Testis (tissue), 3 donors: ENCODE results near the gene ADRB2. TPM values are rescaled to one million over a fixed set of nuclear protein-coding genes. Genes with fewer than 3 reads are reported as not detected.
"Not testable (repeated sequence)": the region's sequence is repeated elsewhere in the genome, so short reads cannot be mapped to it uniquely, and the experiment has no call there.

Experiments used
- DNase-seq: peaks from one replicate; pipeline ENCODE4 v3.0.0-alpha.2; 2019
- H3K27ac ChIP-seq, 2 donors: fragments of 200-600 bp; sonication (generic); one replicate each; pipeline ENCODE4 v1.5.1; 2019
- H3K27me3 ChIP-seq: fragments of 200-600 bp; sonication (generic); one replicate; pipeline ENCODE4 v1.5.1; 2019
- H3K36me3 ChIP-seq: fragments of 200-600 bp; sonication (generic); one replicate; pipeline ENCODE4 v1.5.1; 2017; ENCODE audit warnings: low read depth; ENCODE audit errors: missing control alignments
- H3K4me1 ChIP-seq: fragments of 200-600 bp; sonication (generic); one replicate; pipeline ENCODE4 v1.5.1; 2019
- H3K4me3 ChIP-seq, 2 donors: fragments of 200-600 bp; sonication (generic); one replicate each; pipeline ENCODE4 v1.5.1; 2017 to 2019
- H3K9me3 ChIP-seq: fragments of 200-600 bp; sonication (generic); one replicate; pipeline ENCODE4 v1.5.1; 2017
- POLR2A ChIP-seq: fragments of 450-650 bp; IDR thresholded peaks from one replicate; pipeline ENCODE4 v1.6.1; 2017; ENCODE audit warnings: antibody characterized with exemption, mild to moderate bottlenecking, moderate library complexity
- WGBS, 2 donors: methylation state at CpG; one replicate each; pipeline ENCODE4 v1.1.5; 2018; 5-methylcytosine and 5-hydroxymethylcytosine counted together
- intact Hi-C: fragments of 100-400 bp; cut with DNase I; formaldehyde crosslinking; loops from one replicate; pipeline ENCODE4 v1.15.1; 2023; ENCODE audit warnings: low total_unique reads
- polyA plus RNA-seq: library from polyadenylated mRNA; stranded (reverse); fragments of 350-450 nt; fragmentation: Illumina TruSeq; extraction: RNeasy Lipid Tissue Mini Kit (QIAGEN cat#74804); gene quantifications from one replicate; pipeline ENCODE4 v1.2.3, GENCODE V29; 2014; ENCODE audit warnings: low read depth, low replicate concordance; ENCODE audit not compliant: insufficient read depth
- total RNA-seq, 2 donors: library from RNA; depleted of rRNA; stranded (reverse); fragments of >200 nt; gene quantifications; one replicate each; pipeline ENCODE4 v1.2.3, GENCODE V29; 2016
- TF ChIP-seq, protein P1 (sequence below), 3 experiments: fragments of 450-650 bp in 2 of 3; fragments of 200-600 bp in 1 of 3; sonication (generic) in 1 of 3; IDR thresholded peaks; one replicate each; pipeline ENCODE4 v1.5.1; 2016 to 2019; ENCODE audit warnings: antibody characterized with exemption in 3 of 3, mild to moderate bottlenecking in 2 of 3, moderate library complexity in 1 of 3

ADRB2 gene
- total and polyA plus RNA-seq, 3 donors from 2014 or later, result 0.76 to 0.93 (median 0.79) TPM

DNA sequence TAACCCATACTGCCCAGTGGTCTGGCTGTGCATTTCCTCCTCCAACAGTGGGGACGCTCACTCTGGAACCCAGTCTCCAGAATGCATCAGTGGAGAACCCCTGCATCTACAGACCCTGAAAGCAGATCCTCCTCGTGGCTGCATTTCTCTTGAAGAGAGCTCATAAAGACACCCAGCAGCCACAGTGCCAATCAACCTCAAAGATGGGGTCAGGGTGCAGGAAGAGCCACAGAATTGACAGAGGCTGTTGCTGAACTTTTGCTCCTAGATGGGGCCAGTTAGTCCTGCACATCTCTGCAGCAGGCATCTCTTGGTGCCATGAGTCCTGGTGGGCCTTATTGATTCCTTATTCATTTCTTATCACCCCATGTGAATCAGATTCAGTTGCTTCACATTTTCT is 39.6 kb downstream of the ADRB2 start:
- intact Hi-C loops, result no loop called here

DNA sequence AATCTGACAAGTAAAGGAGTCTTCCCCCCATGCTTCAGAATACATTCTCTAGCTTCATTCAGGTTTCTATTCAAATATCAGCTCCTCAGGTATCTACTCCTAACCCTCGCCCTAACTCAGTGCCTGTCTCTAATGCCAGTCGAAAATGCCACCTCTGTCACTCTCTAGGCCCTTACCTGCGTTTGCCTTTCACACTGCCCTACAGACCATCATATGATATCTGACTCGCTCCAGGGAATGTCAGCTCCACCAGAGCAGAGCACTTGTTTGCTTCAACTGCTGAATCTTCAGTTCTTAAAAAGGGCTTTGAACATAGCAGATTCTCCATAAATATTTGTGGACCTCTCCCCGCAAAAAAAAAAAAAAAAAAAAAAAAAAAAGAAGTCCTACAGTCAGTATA is 46.7 kb downstream of the ADRB2 start:
- WGBS, 2 donors, result 91 to 96% methylated on average over 5 of the region's 5 CpGs
- H3K27me3 ChIP-seq, result no peaks in the 10 kb centered on the region
- no peaks in the 10 kb centered on the region for H3K9me3 ChIP-seq
- H3K4me1 ChIP-seq, result no peaks in the 10 kb centered on the region
- no peak overlapping the region for H3K27ac ChIP-seq
- H3K36me3 ChIP-seq, result no peaks in the 10 kb centered on the region
- no peak for DNase-seq
- intact Hi-C loops, result no loop called here
- TF ChIP-seq, protein P1, sequence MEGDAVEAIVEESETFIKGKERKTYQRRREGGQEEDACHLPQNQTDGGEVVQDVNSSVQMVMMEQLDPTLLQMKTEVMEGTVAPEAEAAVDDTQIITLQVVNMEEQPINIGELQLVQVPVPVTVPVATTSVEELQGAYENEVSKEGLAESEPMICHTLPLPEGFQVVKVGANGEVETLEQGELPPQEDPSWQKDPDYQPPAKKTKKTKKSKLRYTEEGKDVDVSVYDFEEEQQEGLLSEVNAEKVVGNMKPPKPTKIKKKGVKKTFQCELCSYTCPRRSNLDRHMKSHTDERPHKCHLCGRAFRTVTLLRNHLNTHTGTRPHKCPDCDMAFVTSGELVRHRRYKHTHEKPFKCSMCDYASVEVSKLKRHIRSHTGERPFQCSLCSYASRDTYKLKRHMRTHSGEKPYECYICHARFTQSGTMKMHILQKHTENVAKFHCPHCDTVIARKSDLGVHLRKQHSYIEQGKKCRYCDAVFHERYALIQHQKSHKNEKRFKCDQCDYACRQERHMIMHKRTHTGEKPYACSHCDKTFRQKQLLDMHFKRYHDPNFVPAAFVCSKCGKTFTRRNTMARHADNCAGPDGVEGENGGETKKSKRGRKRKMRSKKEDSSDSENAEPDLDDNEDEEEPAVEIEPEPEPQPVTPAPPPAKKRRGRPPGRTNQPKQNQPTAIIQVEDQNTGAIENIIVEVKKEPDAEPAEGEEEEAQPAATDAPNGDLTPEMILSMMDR (IDR thresholded peaks at IDR 0.05), result no peak
- no peak for TF ChIP-seq POLR2A
- H3K4me3 ChIP-seq, result no peak overlapping the region

More for the DNA sequence above, 39.6 kb downstream of the ADRB2 start:
- H3K4me1 ChIP-seq, result no peaks in the 10 kb centered on the region
- H3K9me3 ChIP-seq, result no peaks in the 10 kb centered on the region
- H3K36me3 ChIP-seq, result no peaks in the 10 kb centered on the region
- no peak for DNase-seq
- 86 to 100% methylated on average over 1 to 2 of the region's 2 CpGs for WGBS, 2 donors
- H3K4me3 ChIP-seq, result no peak overlapping the region
- no peaks in the 10 kb centered on the region for H3K27me3 ChIP-seq
- TF ChIP-seq, protein P1 (IDR thresholded peaks at IDR 0.05), result no peak
- no peak for TF ChIP-seq POLR2A
- H3K27ac ChIP-seq, result no peak overlapping the region

DNA sequence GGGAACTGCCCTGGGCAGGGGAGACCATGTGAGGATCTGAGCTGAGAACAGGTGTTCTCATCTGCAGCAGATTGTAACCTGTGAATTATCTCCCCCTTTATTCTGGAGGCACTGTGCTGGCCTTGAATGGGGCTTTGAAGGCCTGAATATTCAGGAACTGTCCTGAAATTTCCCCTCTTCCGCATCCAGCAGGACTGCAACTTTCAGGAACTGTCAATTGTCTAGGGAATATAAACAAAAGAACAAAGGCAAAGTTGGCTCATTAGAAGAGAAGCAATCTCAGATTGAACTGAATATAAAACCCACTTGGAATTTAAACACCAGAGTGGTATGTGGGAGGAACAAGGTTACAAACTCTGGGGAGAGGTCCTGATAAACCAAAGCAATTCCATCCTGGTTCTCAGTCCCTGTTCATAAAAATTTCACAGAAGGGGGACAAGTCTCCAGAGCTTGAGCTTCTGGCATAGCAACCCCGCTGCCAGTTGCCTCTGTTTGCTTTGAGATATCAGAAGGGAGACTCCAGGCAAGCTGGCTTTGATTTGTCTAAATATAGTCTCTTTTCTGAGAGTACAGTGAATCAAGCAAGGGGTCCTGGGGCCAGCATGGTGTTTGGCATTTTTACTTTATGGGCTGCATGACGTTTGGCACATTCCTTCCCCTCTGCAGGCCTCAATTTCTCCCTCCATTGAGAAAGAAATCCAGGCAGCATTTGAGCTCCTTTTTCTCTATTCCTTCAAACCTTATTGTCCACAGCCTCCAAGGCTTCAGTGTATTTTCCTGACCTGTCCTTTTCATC is 47.5 kb downstream of the ADRB2 start:
- no peaks in the 10 kb centered on the region for H3K4me1 ChIP-seq
- intact Hi-C loops, result no loop called here
- no peak overlapping the region for H3K27ac ChIP-seq
- H3K4me3 ChIP-seq, result no peak overlapping the region
- WGBS, 2 donors, result 63 to 84% methylated on average over 3 of the region's 3 CpGs
- no peaks in the 10 kb centered on the region for H3K27me3 ChIP-seq
- H3K36me3 ChIP-seq, result no peaks in the 10 kb centered on the region
- TF ChIP-seq, protein P1 (IDR thresholded peaks at IDR 0.05), result no peak
- TF ChIP-seq POLR2A, result no peak
- DNase-seq, result no peak
- H3K9me3 ChIP-seq, result no peaks in the 10 kb centered on the region

DNA sequence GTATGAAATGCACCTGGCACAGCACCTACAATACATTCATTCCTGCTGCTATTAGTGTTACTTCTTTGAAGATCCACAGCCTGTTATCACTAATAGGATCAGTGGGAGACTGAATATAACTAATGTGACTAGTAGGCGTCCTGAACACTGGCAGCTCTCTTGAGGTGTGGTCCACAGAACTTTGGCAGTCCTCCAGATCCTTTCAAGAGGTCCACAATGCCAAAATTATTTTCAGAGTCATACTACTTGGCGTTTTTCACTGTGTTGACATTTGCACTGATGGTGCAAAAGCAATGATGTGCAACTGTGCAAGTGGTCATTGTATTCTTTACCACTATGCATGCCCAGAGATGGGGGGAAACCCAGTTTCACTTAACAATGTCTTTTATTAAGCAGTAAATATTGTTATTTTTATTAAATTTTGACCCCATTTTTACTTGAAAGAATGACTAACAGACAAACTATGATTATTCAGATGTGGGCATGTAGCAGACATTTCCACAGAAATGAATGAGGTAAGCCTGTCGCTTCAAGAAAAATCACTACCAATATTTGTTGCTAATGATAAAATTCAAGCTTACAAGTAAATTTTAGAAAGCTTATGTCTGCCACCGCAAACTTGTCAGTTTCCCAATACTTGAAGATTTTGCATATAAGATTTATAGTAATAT is 48.9 kb downstream of the ADRB2 start:
- Histone ChIP-seq H3K27ac (no peak overlapping the region), H3K4me1 (no peaks in the 10 kb centered on the region), H3K4me3 (no peak overlapping the region), H3K36me3 (no peaks in the 10 kb centered on the region), H3K9me3 (no peaks in the 10 kb centered on the region), H3K27me3 (no peaks in the 10 kb centered on the region)
- intact Hi-C loops, result no loop called here
- 81 to 86% methylated on average over 4 of the region's 4 CpGs for WGBS, 2 donors
- no peak for TF ChIP-seq POLR2A
- TF ChIP-seq, protein P1 (IDR thresholded peaks at IDR 0.05), result no peak
- no peak for DNase-seq

DNA sequence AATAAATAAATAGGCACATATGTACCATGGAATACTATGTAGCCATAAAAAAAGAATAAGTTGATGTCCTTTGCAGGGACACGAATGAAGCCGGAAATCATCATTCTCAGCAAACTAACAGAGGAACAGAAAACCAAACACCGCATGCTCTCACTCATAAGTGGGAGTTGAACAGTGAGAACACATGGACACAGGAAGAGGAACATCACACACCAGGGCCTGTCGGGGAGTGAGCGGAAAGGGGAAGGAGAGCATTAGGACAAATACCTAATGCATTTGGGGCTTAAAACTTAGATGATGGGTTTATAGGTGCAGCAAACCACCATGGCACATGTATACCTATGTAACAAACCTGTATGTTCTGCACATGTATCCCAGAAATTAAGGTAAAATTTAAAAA is 51.0 kb downstream of the ADRB2 start:
- H3K27me3 ChIP-seq, H3K4me3 ChIP-seq, H3K27ac ChIP-seq, H3K4me1 ChIP-seq, DNase-seq, intact Hi-C loops, H3K9me3 ChIP-seq, H3K36me3 ChIP-seq: not testable (repeated sequence)
- 90 to 94% methylated on average over 5 of the region's 5 CpGs for WGBS, 2 donors

Other genes with a start within 250 kb of the ADRB2 start
- gene HTR4, start 172.1 kb upstream of the ADRB2 start, total RNA-seq, result under 1 TPM; 0.56 to 0.63 TPM
- 0.17 TPM for gene HTR4, start 172.1 kb upstream of the ADRB2 start, polyA plus RNA-seq
- gene SH3TC2, start 236.5 kb downstream of the ADRB2 start, total RNA-seq, result 100 to 1,000 TPM; 130 to 136 TPM
- gene SH3TC2, start 236.5 kb downstream of the ADRB2 start, polyA plus RNA-seq, result 32.4 TPM